ENCODE measurements around the gene CHST10. TPM values are rescaled to one million over a fixed set of nuclear protein-coding genes. Genes with fewer than 3 reads are reported as not detected.
A peak's percentile ranks its signal among the peaks of the same experiment; 100 is the strongest.
"Not testable (repeated sequence)": the region's sequence is repeated elsewhere in the genome, so short reads cannot be mapped to it uniquely, and the experiment has no call there.

The CHST10 gene
- polyA plus RNA-seq (2013, experiment 1 of 2) = 7.1 TPM
- polyA plus RNA-seq (2013, experiment 2 of 2) = 7.2 TPM

GRCh38 chr2:100416935-100417710 lies at the start of gene CHST10:
TSS of gene CHST10 (minus strand) at chr2:100417668. CDS start at chr2:100406675, 10,993 bp downstream.
- peak within 1 kb of the TSS; percentile 82 for H3K4me2 ChIP-seq (ENCODE audit: low read length, poor library complexity, severe bottlenecking)
- H3K18ac ChIP-seq (ENCODE audit: low read depth in 1 of 2, low read length in 2 of 2) = peak within 1 kb of the TSS; percentile 67 to 92
- H2AFZ ChIP-seq (ENCODE audit: low read depth, low read length) = peak within 1 kb of the TSS; percentile 83
- peaks cover 27% of the 10 kb centered on the region for H3K79me1 ChIP-seq (replicated peaks; ENCODE audit: low read length, poor library complexity, severe bottlenecking)
- peak within 1 kb of the TSS; percentile 84 for H3K9ac ChIP-seq (ENCODE audit: low read length)
- peaks cover 4 to 7% of the 10 kb centered on the region in 2 experiments for H3K36me3 ChIP-seq (ENCODE audit: control insufficient read depth in 1 of 2, insufficient read depth in 2 of 2, low read depth in 1 of 2, low read length in 2 of 2)
- H3K27ac ChIP-seq (ENCODE audit: low read length, poor library complexity, severe bottlenecking) = peak within 1 kb of the TSS; percentile 64
- peak within 1 kb of the TSS in 1 of 2 experiments; percentile 98 for H3K23ac ChIP-seq (ENCODE audit: low read length in 2 of 2)
- peak within 1 kb of the TSS; percentile 63 for H4K91ac ChIP-seq (ENCODE audit: low read length)
- H3K4me3 ChIP-seq (ENCODE audit: insufficient read depth in 1 of 2, low read depth in 1 of 2, low read length in 2 of 2) = peak within 1 kb of the TSS; percentile 66 to 82
- H3K14ac ChIP-seq (ENCODE audit: low read length in 2 of 2) = peak within 1 kb of the TSS in 1 of 2 experiments; percentile 61
- peak within 1 kb of the TSS; percentile 87 for H2BK120ac ChIP-seq (ENCODE audit: low read depth, low read length)
- peak within 1 kb of the TSS; percentile 61 for H3K4ac ChIP-seq (ENCODE audit: low read depth in 1 of 2, low read length in 2 of 2)
- H3K27me3 ChIP-seq (ENCODE audit: control insufficient read depth in 1 of 2, insufficient read depth in 1 of 2, low read length in 2 of 2) = no peaks in the 10 kb centered on the region
- H2AK5ac ChIP-seq (ENCODE audit: low read length, severe bottlenecking) = no peak within 1 kb of the TSS
- peak within 1 kb of the TSS; percentile 94 for H2BK15ac ChIP-seq (ENCODE audit: low read depth, poor library complexity, severe bottlenecking)
- H3K9me3 ChIP-seq (ENCODE audit: control insufficient read depth, low read length) = no peaks in the 10 kb centered on the region
- 1% methylated on average over 77 of the region's 88 CpGs for WGBS
- H2BK5ac ChIP-seq (ENCODE audit: low read depth, low read length, poor library complexity, severe bottlenecking) = no peak within 1 kb of the TSS
- DNase-seq = peak; percentile 66
- H2BK12ac ChIP-seq (ENCODE audit: low read length in 2 of 2) = peak within 1 kb of the TSS in 1 of 2 experiments; percentile 21
- H4K8ac ChIP-seq (ENCODE audit: low read length) = peak within 1 kb of the TSS; percentile 78
- H3K4me1 ChIP-seq (ENCODE audit: control insufficient read depth, insufficient read depth, low read depth, low read length) = peaks cover 2% of the 10 kb centered on the region

- Histone ChIP-seq H4K91ac (ENCODE audit: low read length) (no peak overlapping the region), H3K4me3 (ENCODE audit: insufficient read depth in 1 of 2, low read depth in 1 of 2, low read length in 2 of 2) (no peak overlapping the region), H3K27ac (ENCODE audit: low read length, poor library complexity, severe bottlenecking) (no peak overlapping the region), H2BK120ac (ENCODE audit: low read depth, low read length) (no peak overlapping the region), H3K27me3 (ENCODE audit: control insufficient read depth in 1 of 2, insufficient read depth in 1 of 2, low read length in 2 of 2) (no peaks in the 10 kb centered on the region), H2AFZ (ENCODE audit: low read depth, low read length) (no peak overlapping the region), H3K9me3 (ENCODE audit: control insufficient read depth, low read length) (peaks cover 31% of the 10 kb centered on the region), H4K8ac (ENCODE audit: low read length) (no peak overlapping the region), H3K4me1 (ENCODE audit: control insufficient read depth, insufficient read depth, low read depth, low read length) (no peaks in the 10 kb centered on the region), H3K4me2 (ENCODE audit: low read length, poor library complexity, severe bottlenecking) (no peak overlapping the region), H3K9ac (ENCODE audit: low read length) (no peak overlapping the region), H2AK5ac (ENCODE audit: low read length, severe bottlenecking) (no peak overlapping the region), H3K4ac (ENCODE audit: low read depth in 1 of 2, low read length in 2 of 2) (no peak overlapping the region), H2BK12ac (ENCODE audit: low read length in 2 of 2) (no peak overlapping the region), H2BK5ac (ENCODE audit: low read depth, low read length, poor library complexity, severe bottlenecking) (no peak overlapping the region), H2BK15ac (ENCODE audit: low read depth, poor library complexity, severe bottlenecking) (no peak overlapping the region), H3K36me3 (ENCODE audit: control insufficient read depth in 1 of 2, insufficient read depth in 2 of 2, low read depth in 1 of 2, low read length in 2 of 2) (no peaks in the 10 kb centered on the region), H3K18ac (ENCODE audit: low read depth in 1 of 2, low read length in 2 of 2) (no peak overlapping the region), H3K79me1 (replicated peaks; ENCODE audit: low read length, poor library complexity, severe bottlenecking) (no peaks in the 10 kb centered on the region), H3K14ac (ENCODE audit: low read length in 2 of 2) (no peak overlapping the region), H3K23ac (ENCODE audit: low read length in 2 of 2) (no peak overlapping the region)
- 71% methylated on average over 1 of the region's 1 CpG for WGBS
- DNase-seq = no peak
Observed at GRCh38 chr2:100460904-100461530, 43.5 kb upstream of the CHST10 start.

GRCh38 chr2:100456357-100456756 lies 38.9 kb upstream of the CHST10 start:
- H3K27me3 ChIP-seq (ENCODE audit: control insufficient read depth in 1 of 2, insufficient read depth in 1 of 2, low read length in 2 of 2); H2AK5ac ChIP-seq (ENCODE audit: low read length, severe bottlenecking); H3K4me3 ChIP-seq (ENCODE audit: insufficient read depth in 1 of 2, low read depth in 1 of 2, low read length in 2 of 2); H3K14ac ChIP-seq (ENCODE audit: low read length in 2 of 2); H4K91ac ChIP-seq (ENCODE audit: low read length); H3K27ac ChIP-seq (ENCODE audit: low read length, poor library complexity, severe bottlenecking); H2BK5ac ChIP-seq (ENCODE audit: low read depth, low read length, poor library complexity, severe bottlenecking); H3K4me1 ChIP-seq (ENCODE audit: control insufficient read depth, insufficient read depth, low read depth, low read length); H2BK15ac ChIP-seq (ENCODE audit: low read depth, poor library complexity, severe bottlenecking); H3K4ac ChIP-seq (ENCODE audit: low read depth in 1 of 2, low read length in 2 of 2); H3K36me3 ChIP-seq (ENCODE audit: control insufficient read depth in 1 of 2, insufficient read depth in 2 of 2, low read depth in 1 of 2, low read length in 2 of 2); H2AFZ ChIP-seq (ENCODE audit: low read depth, low read length); H3K18ac ChIP-seq (ENCODE audit: low read depth in 1 of 2, low read length in 2 of 2); H3K4me2 ChIP-seq (ENCODE audit: low read length, poor library complexity, severe bottlenecking); H4K8ac ChIP-seq (ENCODE audit: low read length); H3K9ac ChIP-seq (ENCODE audit: low read length); H2BK12ac ChIP-seq (ENCODE audit: low read length in 2 of 2); H2BK120ac ChIP-seq (ENCODE audit: low read depth, low read length); H3K79me1 ChIP-seq (replicated peaks; ENCODE audit: low read length, poor library complexity, severe bottlenecking); H3K23ac ChIP-seq (ENCODE audit: low read length in 2 of 2): not testable (repeated sequence)
- peak; percentile 2 for DNase-seq
- peaks cover 39% of the 10 kb centered on the region for H3K9me3 ChIP-seq (ENCODE audit: control insufficient read depth, low read length)

- Histone ChIP-seq H3K27ac (ENCODE audit: low read length, poor library complexity, severe bottlenecking) (no peak overlapping the region), H3K36me3 (ENCODE audit: control insufficient read depth in 1 of 2, insufficient read depth in 2 of 2, low read depth in 1 of 2, low read length in 2 of 2) (no peaks in the 10 kb centered on the region), H4K8ac (ENCODE audit: low read length) (no peak overlapping the region), H2AFZ (ENCODE audit: low read depth, low read length) (no peak overlapping the region), H2BK5ac (ENCODE audit: low read depth, low read length, poor library complexity, severe bottlenecking) (no peak overlapping the region), H2AK5ac (ENCODE audit: low read length, severe bottlenecking) (no peak overlapping the region), H4K91ac (ENCODE audit: low read length) (no peak overlapping the region), H2BK12ac (ENCODE audit: low read length in 2 of 2) (no peak overlapping the region), H3K14ac (ENCODE audit: low read length in 2 of 2) (no peak overlapping the region), H3K4me2 (ENCODE audit: low read length, poor library complexity, severe bottlenecking) (no peak overlapping the region), H3K4ac (ENCODE audit: low read depth in 1 of 2, low read length in 2 of 2) (no peak overlapping the region), H3K4me3 (ENCODE audit: insufficient read depth in 1 of 2, low read depth in 1 of 2, low read length in 2 of 2) (no peak overlapping the region), H3K4me1 (ENCODE audit: control insufficient read depth, insufficient read depth, low read depth, low read length) (no peaks in the 10 kb centered on the region), H3K9ac (ENCODE audit: low read length) (no peak overlapping the region), H2BK15ac (ENCODE audit: low read depth, poor library complexity, severe bottlenecking) (no peak overlapping the region), H3K9me3 (ENCODE audit: control insufficient read depth, low read length) (peaks cover 31% of the 10 kb centered on the region), H3K27me3 (ENCODE audit: control insufficient read depth in 1 of 2, insufficient read depth in 1 of 2, low read length in 2 of 2) (peaks cover 0 to 10% of the 10 kb centered on the region in 2 experiments), H3K18ac (ENCODE audit: low read depth in 1 of 2, low read length in 2 of 2) (no peak overlapping the region), H3K79me1 (replicated peaks; ENCODE audit: low read length, poor library complexity, severe bottlenecking) (no peaks in the 10 kb centered on the region), H2BK120ac (ENCODE audit: low read depth, low read length) (no peak overlapping the region), H3K23ac (ENCODE audit: low read length in 2 of 2) (no peak overlapping the region)
- 49% methylated on average over 2 of the region's 4 CpGs for WGBS
- DNase-seq = no peak
Observed at GRCh38 chr2:100453853-100454252, 36.4 kb upstream of the CHST10 start.

Measured in mesenchymal stem cell (in vitro differentiated cells and primary cell).